ENCODE data around the gene SPTLC3.

- no peak for TF ChIP-seq EP300 (IDR thresholded peaks at IDR 0.05; ENCODE audit: borderline replicate concordance in 1 of 2, low read depth in 1 of 2, low read length in 1 of 2)
- TF ChIP-seq CTCF (IDR thresholded peaks at IDR 0.05): no peak
- TF ChIP-seq FOXM1 (IDR thresholded peaks at IDR 0.05; ENCODE audit: low read depth): no peak
- no peak for TF ChIP-seq EZH2phosphoT487 (IDR thresholded peaks at IDR 0.05; ENCODE audit: borderline replicate concordance, low read depth)
- TF ChIP-seq CHD2 (IDR thresholded peaks at IDR 0.05; ENCODE audit: low read length, partially characterized antibody): no peak
- TF ChIP-seq YY1 (IDR thresholded peaks at IDR 0.05; ENCODE audit: low read depth): no peak
Measured at GRCh38 chr20:13037727-13038126, 29.0 kb downstream of the SPTLC3 start.

Data from SK-N-SH (cell line).